ENCODE data around the gene PCDHB11.
"Not testable (repeated sequence)": the region's sequence is repeated elsewhere in the genome, so short reads cannot be mapped to it uniquely, and the experiment has no call there.

The PCDHB11 gene

DNA sequence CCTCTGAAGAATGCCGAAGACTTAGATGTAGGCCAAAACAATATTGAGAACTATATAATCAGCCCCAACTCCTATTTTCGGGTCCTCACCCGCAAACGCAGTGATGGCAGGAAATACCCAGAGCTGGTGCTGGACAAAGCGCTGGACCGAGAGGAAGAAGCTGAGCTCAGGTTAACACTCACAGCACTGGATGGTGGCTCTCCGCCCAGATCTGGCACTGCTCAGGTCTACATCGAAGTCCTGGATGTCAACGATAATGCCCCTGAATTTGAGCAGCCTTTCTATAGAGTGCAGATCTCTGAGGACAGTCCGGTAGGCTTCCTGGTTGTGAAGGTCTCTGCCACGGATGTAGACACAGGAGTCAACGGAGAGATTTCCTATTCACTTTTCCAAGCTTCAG lies 15.2 kb downstream of the PCDHB11 start:
- DNase-seq (ENCODE audit: low read depth, low spot score); in situ Hi-C loops (cut with HindIII; ENCODE audit: low sequenced_read_pairs); H3K4me3 ChIP-seq (ENCODE audit: low read depth, low read length): not testable (repeated sequence)

DNA sequence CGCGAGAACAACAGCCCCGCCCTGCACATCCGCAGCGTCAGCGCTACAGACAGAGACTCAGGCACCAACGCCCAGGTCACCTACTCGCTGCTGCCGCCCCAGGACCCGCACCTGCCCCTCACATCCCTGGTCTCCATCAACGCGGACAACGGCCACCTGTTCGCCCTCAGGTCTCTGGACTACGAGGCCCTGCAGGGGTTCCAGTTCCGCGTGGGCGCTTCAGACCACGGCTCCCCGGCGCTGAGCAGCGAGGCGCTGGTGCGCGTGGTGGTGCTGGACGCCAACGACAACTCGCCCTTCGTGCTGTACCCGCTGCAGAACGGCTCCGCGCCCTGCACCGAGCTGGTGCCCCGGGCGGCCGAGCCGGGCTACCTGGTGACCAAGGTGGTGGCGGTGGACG lies 16.1 kb downstream of the PCDHB11 start:
- H3K4me3 ChIP-seq (ENCODE audit: low read depth, low read length); DNase-seq (ENCODE audit: low read depth, low spot score); in situ Hi-C loops (cut with HindIII; ENCODE audit: low sequenced_read_pairs): not testable (repeated sequence)

DNA sequence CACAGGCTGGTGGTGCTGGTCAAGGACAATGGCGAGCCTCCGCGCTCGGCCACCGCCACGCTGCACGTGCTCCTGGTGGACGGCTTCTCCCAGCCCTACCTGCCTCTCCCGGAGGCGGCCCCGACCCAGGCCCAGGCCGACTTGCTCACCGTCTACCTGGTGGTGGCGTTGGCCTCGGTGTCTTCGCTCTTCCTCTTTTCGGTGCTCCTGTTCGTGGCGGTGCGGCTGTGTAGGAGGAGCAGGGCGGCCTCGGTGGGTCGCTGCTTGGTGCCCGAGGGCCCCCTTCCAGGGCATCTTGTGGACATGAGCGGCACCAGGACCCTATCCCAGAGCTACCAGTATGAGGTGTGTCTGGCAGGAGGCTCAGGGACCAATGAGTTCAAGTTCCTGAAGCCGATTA lies 16.6 kb downstream of the PCDHB11 start:
- DNase-seq (ENCODE audit: low read depth, low spot score); H3K4me3 ChIP-seq (ENCODE audit: low read depth, low read length); in situ Hi-C loops (cut with HindIII; ENCODE audit: low sequenced_read_pairs): not testable (repeated sequence)

DNA sequence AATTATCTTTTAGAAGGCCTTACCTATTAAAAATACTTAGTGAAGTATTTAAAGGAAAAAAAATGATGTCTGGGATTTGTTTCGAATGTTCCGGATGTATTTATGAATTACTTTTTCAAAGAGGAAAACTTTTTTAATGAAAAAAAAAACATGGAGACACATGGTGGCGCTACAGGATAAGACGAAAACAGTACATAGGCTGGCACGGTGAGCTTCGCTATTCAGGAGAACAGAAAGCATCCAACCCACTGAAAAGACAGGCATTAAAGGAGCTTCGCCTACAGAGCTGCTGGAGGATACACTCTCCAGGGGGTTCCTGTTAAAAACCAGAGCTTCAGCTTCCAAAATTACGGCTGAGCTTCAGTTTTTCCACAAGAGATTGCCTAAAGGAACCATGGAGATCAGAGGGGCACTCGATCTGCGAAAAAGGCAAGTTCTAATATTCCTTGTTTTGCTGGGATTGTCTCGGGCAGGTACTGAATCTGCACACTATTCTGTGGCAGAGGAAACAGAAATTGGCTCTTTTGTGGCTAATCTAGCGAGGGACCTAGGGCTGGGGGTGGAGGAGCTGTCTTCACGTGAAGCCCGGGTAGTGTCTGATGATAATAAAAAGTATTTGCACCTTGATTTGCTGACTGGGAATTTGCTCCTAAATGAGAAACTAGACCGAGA lies 23.8 kb downstream of the PCDHB11 start, which contains the start of gene PCDHB14:
Gene PCDHB14 (plus strand): TSS at position 232 of the 672 bp plus-strand sequence. CDS start 163 bp downstream, at position 395.
- in situ Hi-C loops (cut with HindIII; ENCODE audit: low sequenced_read_pairs) = no loop called here
- H3K4me3 ChIP-seq (ENCODE audit: low read depth, low read length) = no peak within 1 kb of the TSS
- TF ChIP-seq, protein P1, sequence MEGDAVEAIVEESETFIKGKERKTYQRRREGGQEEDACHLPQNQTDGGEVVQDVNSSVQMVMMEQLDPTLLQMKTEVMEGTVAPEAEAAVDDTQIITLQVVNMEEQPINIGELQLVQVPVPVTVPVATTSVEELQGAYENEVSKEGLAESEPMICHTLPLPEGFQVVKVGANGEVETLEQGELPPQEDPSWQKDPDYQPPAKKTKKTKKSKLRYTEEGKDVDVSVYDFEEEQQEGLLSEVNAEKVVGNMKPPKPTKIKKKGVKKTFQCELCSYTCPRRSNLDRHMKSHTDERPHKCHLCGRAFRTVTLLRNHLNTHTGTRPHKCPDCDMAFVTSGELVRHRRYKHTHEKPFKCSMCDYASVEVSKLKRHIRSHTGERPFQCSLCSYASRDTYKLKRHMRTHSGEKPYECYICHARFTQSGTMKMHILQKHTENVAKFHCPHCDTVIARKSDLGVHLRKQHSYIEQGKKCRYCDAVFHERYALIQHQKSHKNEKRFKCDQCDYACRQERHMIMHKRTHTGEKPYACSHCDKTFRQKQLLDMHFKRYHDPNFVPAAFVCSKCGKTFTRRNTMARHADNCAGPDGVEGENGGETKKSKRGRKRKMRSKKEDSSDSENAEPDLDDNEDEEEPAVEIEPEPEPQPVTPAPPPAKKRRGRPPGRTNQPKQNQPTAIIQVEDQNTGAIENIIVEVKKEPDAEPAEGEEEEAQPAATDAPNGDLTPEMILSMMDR (IDR thresholded peaks at IDR 0.05; ENCODE audit: low read depth, low read length) = no peak
- DNase-seq (ENCODE audit: low read depth, low spot score) = no peak

DNA sequence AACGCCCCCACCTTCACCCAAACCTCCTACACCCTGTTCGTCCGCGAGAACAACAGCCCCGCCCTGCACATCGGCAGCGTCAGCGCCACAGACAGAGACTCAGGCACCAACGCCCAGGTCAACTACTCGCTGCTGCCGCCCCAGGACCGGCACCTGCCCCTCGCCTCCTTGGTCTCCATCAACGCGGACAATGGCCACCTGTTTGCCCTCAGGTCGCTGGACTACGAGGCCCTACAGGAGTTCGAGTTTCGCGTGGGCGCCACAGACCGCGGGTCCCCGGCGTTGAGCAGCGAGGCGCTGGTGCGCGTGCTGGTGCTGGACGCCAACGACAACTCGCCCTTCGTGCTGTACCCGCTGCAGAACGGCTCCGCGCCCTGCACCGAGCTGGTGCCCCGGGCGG lies 25.4 kb downstream of the PCDHB11 start:
- in situ Hi-C loops (cut with HindIII; ENCODE audit: low sequenced_read_pairs); H3K4me3 ChIP-seq (ENCODE audit: low read depth, low read length); DNase-seq (ENCODE audit: low read depth, low spot score): not testable (repeated sequence)

DNA sequence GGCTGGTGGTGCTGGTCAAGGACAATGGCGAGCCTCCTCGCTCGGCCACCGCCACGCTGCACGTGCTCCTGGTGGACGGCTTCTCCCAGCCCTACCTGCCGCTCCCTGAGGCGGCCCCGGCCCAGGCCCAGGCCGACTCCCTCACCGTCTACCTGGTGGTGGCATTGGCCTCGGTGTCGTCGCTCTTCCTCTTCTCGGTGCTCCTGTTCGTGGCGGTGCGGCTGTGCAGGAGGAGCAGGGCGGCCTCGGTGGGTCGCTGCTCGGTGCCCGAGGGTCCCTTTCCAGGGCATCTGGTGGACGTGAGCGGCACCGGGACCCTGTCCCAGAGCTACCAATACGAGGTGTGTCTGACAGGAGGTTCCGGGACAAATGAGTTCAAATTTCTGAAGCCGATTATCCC lies 26.0 kb downstream of the PCDHB11 start:
- DNase-seq (ENCODE audit: low read depth, low spot score); in situ Hi-C loops (cut with HindIII; ENCODE audit: low sequenced_read_pairs); H3K4me3 ChIP-seq (ENCODE audit: low read depth, low read length): not testable (repeated sequence)

DNA sequence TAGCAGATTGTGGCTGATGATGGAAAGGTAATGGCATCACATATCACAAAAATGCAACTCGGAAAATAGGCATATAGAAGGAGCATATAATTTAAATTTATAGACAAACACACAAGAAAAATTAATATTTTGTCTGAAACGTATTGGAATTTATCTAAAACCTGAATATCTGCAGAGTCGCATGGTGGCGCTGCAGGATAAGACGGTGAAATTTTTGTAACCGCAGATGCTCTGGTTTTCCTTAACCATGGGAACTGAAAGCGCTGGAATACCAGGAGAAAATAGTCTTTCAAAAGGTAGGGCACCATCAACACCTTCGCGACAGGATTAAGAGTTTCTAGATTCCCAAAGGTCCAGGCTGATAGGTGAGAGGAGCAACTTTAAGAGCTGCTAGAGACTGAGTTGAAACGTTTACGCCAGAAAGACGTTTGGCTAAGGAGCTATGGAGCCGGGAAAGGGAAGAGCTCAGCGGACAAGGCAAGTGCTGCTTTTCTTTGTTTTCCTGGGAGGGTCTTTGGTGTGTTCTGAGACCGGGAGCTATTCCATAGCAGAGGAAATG lies 34.8 kb downstream of the PCDHB11 start:
- no peak overlapping the region for H3K4me3 ChIP-seq (ENCODE audit: low read depth, low read length)
- TF ChIP-seq, protein P1 (IDR thresholded peaks at IDR 0.05; ENCODE audit: low read depth, low read length) = peak; percentile 4
- in situ Hi-C loops (cut with HindIII; ENCODE audit: low sequenced_read_pairs) = no loop called here
- DNase-seq (ENCODE audit: low read depth, low spot score) = no peak

DNA sequence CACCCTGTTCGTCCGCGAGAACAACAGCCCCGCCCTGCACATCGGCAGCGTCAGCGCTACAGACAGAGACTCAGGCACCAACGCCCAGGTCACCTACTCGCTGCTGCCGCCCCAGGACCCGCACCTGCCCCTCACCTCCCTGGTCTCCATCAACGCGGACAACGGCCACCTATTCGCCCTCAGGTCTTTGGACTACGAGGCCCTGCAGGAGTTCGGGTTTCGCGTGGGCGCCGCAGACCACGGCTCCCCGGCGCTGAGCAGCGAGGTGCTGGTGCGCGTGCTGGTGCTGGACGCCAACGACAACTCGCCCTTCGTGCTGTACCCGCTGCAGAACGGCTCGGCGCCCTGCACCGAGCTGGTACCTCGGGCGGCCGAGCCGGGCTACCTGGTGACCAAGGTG lies 36.5 kb downstream of the PCDHB11 start:
- in situ Hi-C loops (cut with HindIII; ENCODE audit: low sequenced_read_pairs); H3K4me3 ChIP-seq (ENCODE audit: low read depth, low read length); DNase-seq (ENCODE audit: low read depth, low spot score): not testable (repeated sequence)

DNA sequence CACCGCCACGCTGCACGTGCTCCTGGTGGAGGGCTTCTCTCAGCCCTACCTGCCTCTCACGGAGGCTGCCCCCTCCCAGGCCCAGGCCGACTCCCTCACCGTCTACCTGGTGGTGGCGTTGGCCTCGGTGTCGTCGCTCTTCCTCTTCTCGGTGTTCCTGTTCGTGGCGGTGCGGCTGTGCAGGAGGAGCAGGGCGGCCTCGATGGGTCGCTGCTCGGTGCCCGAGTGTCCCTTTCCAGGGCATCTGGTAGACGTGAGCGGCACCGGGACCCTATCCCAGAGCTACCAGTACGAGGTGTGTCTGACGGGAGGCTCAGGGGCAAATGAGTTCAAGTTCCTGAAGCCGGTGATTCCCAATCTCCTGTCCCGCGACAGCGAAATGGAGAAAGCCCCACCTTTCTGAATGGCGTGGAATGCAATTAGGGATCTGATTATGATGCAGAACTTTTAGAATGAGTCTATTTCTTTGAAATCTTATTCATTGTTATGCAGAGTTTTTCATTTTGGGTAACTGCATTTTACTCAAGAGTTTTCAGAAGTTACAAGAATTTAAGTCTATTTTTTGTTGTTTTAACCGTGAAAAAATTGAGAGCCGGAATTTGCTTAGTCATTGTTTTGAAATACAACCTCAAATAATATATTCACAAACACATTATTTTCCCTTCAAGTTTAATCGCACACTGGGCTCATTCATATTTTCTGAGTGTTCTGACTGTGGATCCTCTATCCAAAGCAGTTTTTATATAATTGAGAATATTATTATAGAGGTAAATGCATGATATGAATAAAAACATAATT lies 37.3 kb downstream of the PCDHB11 start:
- in situ Hi-C loops (cut with HindIII; ENCODE audit: low sequenced_read_pairs) = no loop called here
- no peak for DNase-seq (ENCODE audit: low read depth, low spot score)
- H3K4me3 ChIP-seq (ENCODE audit: low read depth, low read length) = no peak overlapping the region
- TF ChIP-seq, protein P1 (IDR thresholded peaks at IDR 0.05; ENCODE audit: low read depth, low read length) = no peak
